Measurements from ENCODE around the gene ADGRB3.

The ADGRB3 gene

DNA sequence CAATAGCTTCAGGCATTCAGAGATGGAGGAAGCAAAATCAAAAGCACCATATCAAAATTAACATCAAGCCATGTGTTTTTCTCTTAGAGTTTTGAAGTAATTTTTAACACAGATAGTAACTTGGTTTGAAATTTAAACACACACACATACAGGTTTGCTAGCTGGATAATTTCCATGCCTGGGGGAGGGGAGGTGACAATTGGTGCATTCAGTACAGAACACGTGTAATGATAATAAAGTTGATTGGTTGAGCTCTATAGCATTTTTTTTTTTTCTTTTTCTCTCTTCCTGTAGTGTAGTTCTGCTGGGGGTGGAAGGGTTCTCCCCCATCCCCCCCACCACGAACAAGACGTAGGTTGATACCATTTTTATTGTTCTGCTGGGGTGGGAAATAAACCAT lies 596.9 kb downstream of the ADGRB3 start:
- TF ChIP-seq, protein P1, sequence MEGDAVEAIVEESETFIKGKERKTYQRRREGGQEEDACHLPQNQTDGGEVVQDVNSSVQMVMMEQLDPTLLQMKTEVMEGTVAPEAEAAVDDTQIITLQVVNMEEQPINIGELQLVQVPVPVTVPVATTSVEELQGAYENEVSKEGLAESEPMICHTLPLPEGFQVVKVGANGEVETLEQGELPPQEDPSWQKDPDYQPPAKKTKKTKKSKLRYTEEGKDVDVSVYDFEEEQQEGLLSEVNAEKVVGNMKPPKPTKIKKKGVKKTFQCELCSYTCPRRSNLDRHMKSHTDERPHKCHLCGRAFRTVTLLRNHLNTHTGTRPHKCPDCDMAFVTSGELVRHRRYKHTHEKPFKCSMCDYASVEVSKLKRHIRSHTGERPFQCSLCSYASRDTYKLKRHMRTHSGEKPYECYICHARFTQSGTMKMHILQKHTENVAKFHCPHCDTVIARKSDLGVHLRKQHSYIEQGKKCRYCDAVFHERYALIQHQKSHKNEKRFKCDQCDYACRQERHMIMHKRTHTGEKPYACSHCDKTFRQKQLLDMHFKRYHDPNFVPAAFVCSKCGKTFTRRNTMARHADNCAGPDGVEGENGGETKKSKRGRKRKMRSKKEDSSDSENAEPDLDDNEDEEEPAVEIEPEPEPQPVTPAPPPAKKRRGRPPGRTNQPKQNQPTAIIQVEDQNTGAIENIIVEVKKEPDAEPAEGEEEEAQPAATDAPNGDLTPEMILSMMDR (conservative IDR thresholded peaks at IDR 0.05; ENCODE audit: low read depth, low read length): no peak
- no peak for DNase-seq (ENCODE audit: low read depth)
- H3K4me3 ChIP-seq (ENCODE audit: low read length): no peak overlapping the region

DNA sequence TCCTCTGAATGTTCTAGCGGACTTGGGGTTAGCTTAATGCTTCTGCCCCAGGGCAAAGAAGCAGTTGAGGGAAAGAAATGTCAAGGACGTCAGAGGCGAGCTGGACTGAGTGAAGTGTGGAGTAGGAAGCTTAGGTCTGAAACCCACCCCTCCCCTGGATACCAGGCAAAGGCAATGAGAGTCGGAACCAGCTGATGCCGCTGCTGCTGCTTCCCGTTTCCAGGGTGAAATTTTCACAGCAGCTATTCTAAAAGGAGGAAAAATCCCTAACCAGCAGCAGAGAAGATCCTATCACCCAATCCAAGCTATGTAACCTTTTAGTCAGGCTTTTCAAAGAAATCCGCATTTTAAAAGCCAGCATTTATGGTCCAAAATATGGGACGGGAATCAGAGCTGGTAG lies 597.4 kb downstream of the ADGRB3 start:
- no peak overlapping the region for H3K4me3 ChIP-seq (ENCODE audit: low read length)
- no peak for DNase-seq (ENCODE audit: low read depth)
- TF ChIP-seq, protein P1 (conservative IDR thresholded peaks at IDR 0.05; ENCODE audit: low read depth, low read length): no peak

DNA sequence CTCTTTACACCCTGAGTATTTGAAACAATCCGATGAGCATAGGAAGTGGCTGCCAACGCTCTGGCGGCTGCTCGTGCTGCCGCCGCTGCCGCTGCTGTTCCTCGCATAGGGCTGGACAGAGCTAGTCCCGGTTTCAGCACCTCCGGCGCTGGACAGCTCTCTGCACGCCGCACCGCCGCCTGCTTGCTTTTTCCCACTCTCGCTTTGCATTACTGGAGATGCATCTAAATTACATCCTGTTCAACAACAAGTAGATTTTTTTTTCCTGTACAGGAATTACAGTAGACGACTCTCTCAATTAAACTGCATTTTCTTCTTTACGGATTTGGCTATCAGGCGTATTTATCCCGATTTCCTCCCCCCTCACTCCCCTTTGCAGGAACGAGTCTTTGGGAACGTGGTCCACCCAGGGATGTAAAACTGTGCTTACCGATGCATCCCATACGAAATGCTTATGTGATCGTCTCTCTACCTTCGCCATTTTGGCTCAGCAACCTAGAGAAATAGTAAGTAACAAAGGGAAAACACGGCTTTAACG lies 597.9 kb downstream of the ADGRB3 start:
- peak; percentile 52 for DNase-seq (ENCODE audit: low read depth)
- H3K4me3 ChIP-seq (ENCODE audit: low read length): no peak overlapping the region
- TF ChIP-seq, protein P1 (conservative IDR thresholded peaks at IDR 0.05; ENCODE audit: low read depth, low read length): peak; percentile 7

DNA sequence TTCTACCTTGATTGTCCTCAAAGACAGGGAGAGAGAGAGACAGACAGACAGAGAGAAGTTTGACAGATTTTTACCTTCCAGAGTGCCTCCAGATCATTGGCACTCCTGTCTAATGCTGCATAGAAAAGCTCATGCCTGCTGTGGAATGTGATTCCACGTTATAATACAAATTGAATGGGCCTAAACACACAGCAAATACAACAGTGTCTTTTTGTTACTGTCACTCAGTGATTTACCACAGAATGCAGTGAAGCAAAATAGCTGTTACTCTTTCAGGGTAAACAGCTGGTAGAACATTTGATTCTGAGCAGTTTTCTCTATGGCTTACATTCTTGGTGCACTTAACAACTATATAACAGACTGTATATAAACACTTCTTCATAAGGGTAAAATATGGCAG lies 603.0 kb downstream of the ADGRB3 start:
- no peak overlapping the region for H3K4me3 ChIP-seq (ENCODE audit: low read length)
- TF ChIP-seq, protein P1 (conservative IDR thresholded peaks at IDR 0.05; ENCODE audit: low read depth, low read length): no peak
- DNase-seq (ENCODE audit: low read depth): no peak

DNA sequence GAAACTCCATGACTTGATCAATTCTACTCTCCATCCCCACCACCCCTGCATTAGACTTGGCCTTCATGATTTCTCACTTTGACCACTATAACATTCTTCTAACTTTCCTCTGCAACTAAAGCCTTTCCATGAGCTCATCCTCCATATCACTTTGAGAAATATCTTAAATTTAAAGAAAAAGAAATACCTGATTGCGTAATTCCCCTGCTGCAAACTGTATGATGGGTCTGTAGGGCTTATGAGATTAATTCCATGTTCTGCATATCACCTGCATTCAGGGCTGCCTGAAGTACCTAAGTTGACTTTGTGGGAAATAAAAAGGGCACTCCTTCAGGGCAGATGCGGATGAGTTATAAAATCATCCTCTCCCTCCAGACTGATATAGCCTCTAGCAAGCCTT lies 611.9 kb downstream of the ADGRB3 start:
- no peak for DNase-seq (ENCODE audit: low read depth)
- TF ChIP-seq, protein P1 (conservative IDR thresholded peaks at IDR 0.05; ENCODE audit: low read depth, low read length): no peak
- H3K4me3 ChIP-seq (ENCODE audit: low read length): no peak overlapping the region

DNA sequence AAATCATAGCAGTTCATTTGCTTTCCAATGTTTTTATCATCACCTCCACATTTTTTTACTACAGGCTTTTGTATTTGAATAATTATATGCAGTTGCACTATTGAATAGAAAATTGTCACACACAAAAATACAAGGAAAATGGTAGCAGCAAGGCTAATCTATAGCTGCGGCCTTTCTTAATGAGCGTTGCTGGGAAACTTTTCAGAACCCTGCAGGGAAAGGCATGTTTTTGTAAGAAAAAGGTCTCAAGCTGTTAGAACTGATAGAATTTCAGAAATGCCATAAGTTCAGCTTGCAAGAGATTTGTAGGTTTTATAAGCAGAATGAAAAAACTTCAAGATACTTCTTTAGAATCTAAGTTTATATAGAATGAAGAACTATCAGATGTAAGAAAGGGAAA lies 625.9 kb downstream of the ADGRB3 start:
- no peak for DNase-seq (ENCODE audit: low read depth)
- no peak overlapping the region for H3K4me3 ChIP-seq (ENCODE audit: low read length)
- TF ChIP-seq, protein P1 (conservative IDR thresholded peaks at IDR 0.05; ENCODE audit: low read depth, low read length): no peak

DNA sequence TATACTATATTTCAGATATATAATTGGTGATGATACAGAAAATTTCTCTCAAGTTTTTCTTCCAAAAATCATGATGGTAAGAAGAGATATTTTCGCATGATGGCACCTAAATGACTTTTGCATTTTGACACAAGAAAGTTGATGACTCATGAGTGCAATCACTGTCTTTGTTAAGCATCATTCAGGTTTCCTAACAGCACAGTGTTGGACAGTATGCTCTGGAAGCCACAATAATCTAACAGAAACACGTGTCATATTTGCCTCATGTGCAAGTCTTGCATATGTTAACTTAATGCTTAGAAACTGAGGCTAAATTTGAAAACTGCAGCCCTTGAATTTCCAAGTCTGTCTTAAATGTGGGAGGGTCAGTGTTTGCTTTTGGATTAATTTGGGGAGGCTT lies 628.2 kb downstream of the ADGRB3 start:
- TF ChIP-seq, protein P1 (conservative IDR thresholded peaks at IDR 0.05; ENCODE audit: low read depth, low read length): no peak
- DNase-seq (ENCODE audit: low read depth): no peak
- H3K4me3 ChIP-seq (ENCODE audit: low read length): no peak overlapping the region
